Stomach (tissue), 9 donors: Measurements from ENCODE around the gene BCOR. TPM values are rescaled to one million over a fixed set of nuclear protein-coding genes. Genes with fewer than 3 reads are reported as not detected.

Source experiments
- DNase-seq, 2 donors: peaks; one replicate each; pipeline versions ENCODE4 v3.0.0 to v3.0.0-alpha.2; 2013 to 2019
- H3K27ac ChIP-seq, 5 donors: fragments of 200-600 bp in 4 of 5; sonication (generic) in 4 of 5; one replicate each; pipeline ENCODE4 v1.5.1; 2013 to 2019; ENCODE audit warnings: mild to moderate bottlenecking in 1 of 5, moderate library complexity in 1 of 5
- H3K27me3 ChIP-seq, 3 donors: fragments of 200-600 bp; sonication (generic); one replicate each; pipeline ENCODE4 v1.5.1; 2017 to 2019; ENCODE audit warnings: mixed run types in 1 of 3
- H3K36me3 ChIP-seq, 4 donors: fragments of 200-600 bp; sonication (generic); 1 replicate in 3 of 4; 2 replicates in 1 of 4; pipeline ENCODE4 v1.5.1; 2016 to 2019
- H3K4me1 ChIP-seq, 4 donors: fragments of 200-600 bp; sonication (generic); one replicate each; pipeline ENCODE4 v1.5.1; 2016 to 2019
- H3K4me3 ChIP-seq, 4 donors: fragments of 200-600 bp; sonication (generic) in 3 of 4; one replicate each; pipeline ENCODE4 v1.5.1; 2016 to 2019; ENCODE audit warnings: mild to moderate bottlenecking in 1 of 4
- H3K9me3 ChIP-seq, 4 donors: fragments of 200-600 bp; sonication (generic); one replicate each; pipeline ENCODE4 v1.5.1; 2016 to 2019
- CTCF ChIP-seq, 7 experiments: fragments of 450-650 bp in 4 of 7; fragments of 200-600 bp in 3 of 7; sonication (generic) in 3 of 7; IDR thresholded peaks; one replicate each; pipeline ENCODE4 v1.5.1; 2016 to 2019; ENCODE audit warnings: antibody characterized with exemption in 7 of 7, control low read depth in 2 of 7, mild to moderate bottlenecking in 1 of 7
- EP300 ChIP-seq: sonication (generic); formaldehyde crosslinking; IDR thresholded peaks from one replicate; pipeline ENCODE4 v1.6.1; 2017; ENCODE audit warnings: antibody characterized with exemption
- POLR2A ChIP-seq, 4 donors: fragments of 450-650 bp; IDR thresholded peaks; one replicate each; pipeline ENCODE4 v1.6.1; 2016; ENCODE audit warnings: antibody characterized with exemption in 4 of 4, control low read depth in 2 of 4, mild to moderate bottlenecking in 1 of 4, moderate library complexity in 1 of 4
- POLR2AphosphoS5 ChIP-seq, 3 donors: sonication (generic); formaldehyde crosslinking; IDR thresholded peaks; one replicate each; pipeline ENCODE4 v1.6.1; 2016; ENCODE audit warnings: antibody characterized with exemption in 3 of 3
- WGBS, 5 donors: extraction: QIAGEN DNeasy Blood & Tissue Kit in 3 of 5; methylation state at CpG; one replicate each; pipeline versions ENCODE4 v1.1.5 to v1.1.7; 2013 to 2018; 5-methylcytosine and 5-hydroxymethylcytosine counted together
- intact Hi-C: fragments of 100-400 bp; cut with DNase I; formaldehyde crosslinking; loops from one replicate; pipeline ENCODE4 v1.15.1; 2023; ENCODE audit warnings: low total_unique reads
- polyA plus RNA-seq, 3 donors: library from polyadenylated mRNA; stranded (reverse); fragments of 200-250 nt; gene quantifications; one replicate each; pipeline ENCODE4 v1.2.3, GENCODE V29; 2013
- total RNA-seq, 5 donors: library from RNA; depleted of rRNA; stranded (reverse); fragments of >200 nt; gene quantifications; one replicate each; pipeline versions ENCODE4 v1.1.0 to v1.2.3, GENCODE V29; 2014 to 2016
- donor health status: healthy with polysubstance abuse.
- donor health status: Bipolar disorder and iron deficiency.
- donor health status: healthy.

The BCOR gene
- total and polyA plus RNA-seq, 8 donors: 4.4 to 45.5 (median 19.2) TPM

GRCh38 chrX:40142417-40142816 lies 44.7 kb upstream of the BCOR start:
- TF ChIP-seq CTCF (IDR thresholded peaks at IDR 0.05): no peak
- TF ChIP-seq POLR2AphosphoS5 (IDR thresholded peaks at IDR 0.05): no peak
- TF ChIP-seq EP300: no peak
- no peak for TF ChIP-seq POLR2A (IDR thresholded peaks at IDR 0.05)
- H3K9me3 ChIP-seq: no peaks in the 10 kb centered on the region
- peaks cover 7 to 51% (median 36%) of the 10 kb centered on the region in 4 donors for H3K4me1 ChIP-seq
- H3K36me3 ChIP-seq: no peaks in the 10 kb centered on the region
- H3K27me3 ChIP-seq: peaks cover 0 to 33% (median 12%) of the 10 kb centered on the region in 3 donors
- intact Hi-C loops: no loop called here
- DNase-seq: no peak
- no peak overlapping the region for H3K27ac ChIP-seq
- 68 to 91% (median 87%) methylated on average over 4 to 6 of the region's 6 CpGs for WGBS, 5 donors
- no peak overlapping the region for H3K4me3 ChIP-seq

- WGBS, 5 donors: 24 to 44% (median 29%) methylated on average over 9 to 12 of the region's 12 CpGs
- H3K4me1 ChIP-seq: peaks cover 7 to 38% (median 24%) of the 10 kb centered on the region in 4 donors
- TF ChIP-seq EP300 (no peak), POLR2AphosphoS5 (IDR thresholded peaks at IDR 0.05) (peak in 1 of 3 donors; percentile 7)
- H3K27me3 ChIP-seq: peaks cover 0 to 23% (median 3%) of the 10 kb centered on the region in 3 donors
- no peaks in the 10 kb centered on the region for H3K36me3 ChIP-seq
- H3K27ac ChIP-seq: peak overlapping the region; percentile 15 to 77 (median 59)
- H3K4me3 ChIP-seq: no peak overlapping the region
- H3K9me3 ChIP-seq: no peaks in the 10 kb centered on the region
- peak; percentile 71 to 72 for DNase-seq
- intact Hi-C loops: no loop called here
Measured at GRCh38 chrX:40140706-40141499, 43.1 kb upstream of the BCOR start.

- DNase-seq: peak; percentile 66 to 82
- peaks cover 0 to 3% (median 0%) of the 10 kb centered on the region in 3 donors for H3K27me3 ChIP-seq
- no peaks in the 10 kb centered on the region for H3K36me3 ChIP-seq
- no peaks in the 10 kb centered on the region for H3K9me3 ChIP-seq
- WGBS, 5 donors: 0 to 48% (median 35%) methylated on average over 2 to 7 of the region's 7 CpGs
- peak overlapping the region in 4 of 5 donors; percentile 33 to 72 (median 53) for H3K27ac ChIP-seq
- no peak overlapping the region for H3K4me3 ChIP-seq
- H3K4me1 ChIP-seq: no peaks in the 10 kb centered on the region
- no peak for TF ChIP-seq POLR2A (IDR thresholded peaks at IDR 0.05)
- peak in 2 of 3 donors; percentile 12 to 57 for TF ChIP-seq POLR2AphosphoS5 (IDR thresholded peaks at IDR 0.05)
- intact Hi-C loops: no loop called here
Measured at GRCh38 chrX:40132751-40133150, 35.0 kb upstream of the BCOR start.

- Histone ChIP-seq H3K36me3 (no peaks in the 10 kb centered on the region), H3K9me3 (no peaks in the 10 kb centered on the region), H3K4me1 (no peaks in the 10 kb centered on the region), H3K27ac (peak overlapping the region in 3 of 5 donors; percentile 37 to 72 (median 69)), H3K4me3 (no peak overlapping the region), H3K27me3 (peaks cover 0 to 3% (median 0%) of the 10 kb centered on the region in 3 donors)
- DNase-seq: no peak
- intact Hi-C loops: no loop called here
- WGBS, 5 donors: 88 to 95% (median 93%) methylated on average over 9 to 10 of the region's 10 CpGs
- TF ChIP-seq CTCF (IDR thresholded peaks at IDR 0.05): no peak
- TF ChIP-seq POLR2A (IDR thresholded peaks at IDR 0.05): no peak
- no peak for TF ChIP-seq POLR2AphosphoS5 (IDR thresholded peaks at IDR 0.05)
- no peak for TF ChIP-seq EP300
Measured at GRCh38 chrX:40131654-40132337, 34.0 kb upstream of the BCOR start.

- Histone ChIP-seq H3K27ac (no peak overlapping the region), H3K27me3 (no peaks in the 10 kb centered on the region), H3K4me3 (no peak overlapping the region), H3K9me3 (no peaks in the 10 kb centered on the region), H3K4me1 (no peaks in the 10 kb centered on the region), H3K36me3 (no peaks in the 10 kb centered on the region)
- intact Hi-C loops: no loop called here
- DNase-seq: no peak
- TF ChIP-seq POLR2A (IDR thresholded peaks at IDR 0.05) (no peak), CTCF (IDR thresholded peaks at IDR 0.05) (no peak), EP300 (no peak), POLR2AphosphoS5 (IDR thresholded peaks at IDR 0.05) (no peak)
- 75 to 96% (median 88%) methylated on average over 3 to 6 of the region's 6 CpGs for WGBS, 5 donors
Measured at GRCh38 chrX:40130207-40130606, 32.4 kb upstream of the BCOR start.
